OCI-M1 (cell line): ENCODE data around the gene ST8SIA2.

Source experiments
- DNase-seq: peaks from one replicate; lab custom pipeline; 2025; lab: John Stamatoyannopoulos, UW

The ST8SIA2 gene, protein sequence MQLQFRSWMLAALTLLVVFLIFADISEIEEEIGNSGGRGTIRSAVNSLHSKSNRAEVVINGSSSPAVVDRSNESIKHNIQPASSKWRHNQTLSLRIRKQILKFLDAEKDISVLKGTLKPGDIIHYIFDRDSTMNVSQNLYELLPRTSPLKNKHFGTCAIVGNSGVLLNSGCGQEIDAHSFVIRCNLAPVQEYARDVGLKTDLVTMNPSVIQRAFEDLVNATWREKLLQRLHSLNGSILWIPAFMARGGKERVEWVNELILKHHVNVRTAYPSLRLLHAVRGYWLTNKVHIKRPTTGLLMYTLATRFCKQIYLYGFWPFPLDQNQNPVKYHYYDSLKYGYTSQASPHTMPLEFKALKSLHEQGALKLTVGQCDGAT

DNA sequence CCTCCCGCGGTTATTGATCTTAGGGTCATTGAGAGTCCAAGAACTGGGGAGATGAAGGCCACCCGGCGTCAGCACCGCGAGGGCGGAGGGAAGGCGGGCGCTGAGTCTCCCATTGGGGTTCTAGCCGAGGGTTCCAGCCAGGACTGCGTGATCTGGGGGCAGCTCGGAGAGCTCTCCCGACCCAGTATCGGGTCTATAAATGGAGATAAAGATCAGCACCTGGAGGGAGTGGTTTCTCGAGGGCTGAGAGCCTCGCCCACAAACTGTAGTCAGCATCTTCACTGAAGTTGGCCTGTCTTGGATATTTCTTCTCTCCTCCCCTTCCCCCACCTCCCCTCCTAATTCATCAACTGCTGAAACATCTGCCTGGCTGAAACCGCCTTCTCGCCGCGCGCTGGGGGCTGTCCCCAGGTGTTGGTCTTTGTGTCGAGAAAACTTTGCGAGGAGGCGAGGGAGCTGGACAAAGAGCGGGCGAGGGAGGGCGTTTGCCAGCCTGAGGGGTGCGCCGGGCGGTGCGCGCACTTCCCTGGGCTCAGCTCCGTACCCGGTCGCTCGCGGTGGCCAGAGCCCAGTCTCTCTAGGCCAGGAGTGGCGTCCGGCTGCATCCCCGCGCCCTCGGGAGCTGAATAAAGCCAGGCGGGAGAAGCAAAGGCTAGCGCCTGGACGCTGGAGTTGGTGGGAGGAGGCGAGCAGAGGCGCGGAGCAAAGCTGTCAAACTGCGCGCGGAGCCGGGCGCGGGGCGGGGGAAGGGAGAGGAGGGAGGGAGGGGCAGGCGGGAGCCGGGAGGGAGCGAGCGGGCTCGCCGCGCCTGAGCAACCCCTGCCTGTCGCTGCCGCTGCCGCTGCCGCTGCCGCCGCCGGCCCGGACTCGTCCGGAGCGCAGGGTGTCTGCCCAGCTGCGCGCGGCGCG, at the start of gene ST8SIA2:
Gene ST8SIA2 (plus strand): TSS at position 811 of the 909 bp plus-strand sequence. CDS start 184 bp downstream, outside the sequence.
- DNase-seq, result no peak

- DNase-seq, result no peak
Measured at GRCh38 chr15:92343924-92344643, 49.6 kb upstream of the ST8SIA2 start.

DNA sequence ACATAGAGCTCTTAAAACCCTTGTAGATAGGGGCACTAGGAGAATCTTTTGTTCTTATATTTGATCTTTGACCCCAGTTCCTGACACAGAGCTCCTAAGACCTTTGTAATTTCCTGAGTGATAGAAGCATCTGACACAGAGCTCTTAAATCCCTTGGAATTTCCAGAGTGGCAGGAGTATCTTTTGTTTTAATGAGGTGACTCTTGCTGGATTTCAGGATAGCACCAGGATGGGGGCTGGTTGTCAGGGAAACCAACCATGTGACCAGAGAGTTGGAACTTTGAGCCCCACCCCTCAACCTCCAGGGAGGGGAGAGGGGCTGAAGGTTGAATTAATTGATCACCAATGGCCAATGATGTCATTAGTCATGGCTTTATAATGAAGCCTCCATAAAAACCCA, 47.6 kb upstream of the ST8SIA2 start:
- DNase-seq, result no peak

- no peak for DNase-seq
Measured at GRCh38 chr15:92355307-92355706, 38.4 kb upstream of the ST8SIA2 start.

- DNase-seq, result no peak
Measured at GRCh38 chr15:92361321-92362000, 32.2 kb upstream of the ST8SIA2 start.

GRCh38 chr15:92362001-92362350, 31.7 kb upstream of the ST8SIA2 start:
- no peak for DNase-seq

DNA sequence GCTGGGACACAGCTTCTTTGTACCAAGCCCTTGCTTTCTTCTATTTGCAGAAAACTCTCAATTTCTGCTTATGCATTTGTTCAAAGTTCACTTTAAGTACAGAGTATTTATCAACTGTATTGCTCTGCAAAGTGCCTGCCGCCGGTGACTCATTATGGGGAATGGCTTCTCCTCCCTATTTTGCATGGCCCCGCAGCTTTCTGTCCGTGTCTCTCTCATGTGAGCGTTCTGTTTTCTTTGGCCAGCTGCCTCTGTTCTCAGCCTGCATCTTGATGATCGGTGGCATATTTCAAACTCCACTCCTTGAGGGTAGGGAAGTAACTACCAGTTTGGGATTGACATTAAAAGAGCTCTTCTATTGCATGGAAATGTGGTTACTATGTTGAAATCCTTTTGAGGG, 28.6 kb upstream of the ST8SIA2 start:
- no peak for DNase-seq

DNA sequence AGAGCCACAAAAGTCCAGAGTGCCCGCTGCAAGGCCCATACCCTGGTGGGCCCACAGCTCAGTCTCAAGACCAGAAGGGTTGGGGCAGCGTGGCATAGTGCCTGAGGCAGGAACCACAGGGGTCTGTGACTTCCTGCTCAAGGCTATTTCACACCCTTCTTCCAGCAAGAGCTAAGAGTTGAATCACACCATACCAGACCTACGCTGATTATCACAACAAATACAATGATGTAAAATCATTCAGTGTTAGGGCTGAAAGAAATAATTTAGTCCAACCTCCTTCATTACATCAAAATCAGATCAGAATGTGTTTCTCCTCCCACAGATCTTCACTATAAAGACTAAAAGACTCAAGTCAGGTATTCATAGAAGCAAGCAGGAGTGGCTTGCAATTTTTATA, 27.8 kb upstream of the ST8SIA2 start:
- no peak for DNase-seq

- DNase-seq, result no peak
Measured at GRCh38 chr15:92366381-92366780, 27.3 kb upstream of the ST8SIA2 start.

- no peak for DNase-seq
Measured at GRCh38 chr15:92375057-92375456, 18.6 kb upstream of the ST8SIA2 start.

GRCh38 chr15:92376109-92376508, 17.6 kb upstream of the ST8SIA2 start:
- DNase-seq, result no peak

DNA sequence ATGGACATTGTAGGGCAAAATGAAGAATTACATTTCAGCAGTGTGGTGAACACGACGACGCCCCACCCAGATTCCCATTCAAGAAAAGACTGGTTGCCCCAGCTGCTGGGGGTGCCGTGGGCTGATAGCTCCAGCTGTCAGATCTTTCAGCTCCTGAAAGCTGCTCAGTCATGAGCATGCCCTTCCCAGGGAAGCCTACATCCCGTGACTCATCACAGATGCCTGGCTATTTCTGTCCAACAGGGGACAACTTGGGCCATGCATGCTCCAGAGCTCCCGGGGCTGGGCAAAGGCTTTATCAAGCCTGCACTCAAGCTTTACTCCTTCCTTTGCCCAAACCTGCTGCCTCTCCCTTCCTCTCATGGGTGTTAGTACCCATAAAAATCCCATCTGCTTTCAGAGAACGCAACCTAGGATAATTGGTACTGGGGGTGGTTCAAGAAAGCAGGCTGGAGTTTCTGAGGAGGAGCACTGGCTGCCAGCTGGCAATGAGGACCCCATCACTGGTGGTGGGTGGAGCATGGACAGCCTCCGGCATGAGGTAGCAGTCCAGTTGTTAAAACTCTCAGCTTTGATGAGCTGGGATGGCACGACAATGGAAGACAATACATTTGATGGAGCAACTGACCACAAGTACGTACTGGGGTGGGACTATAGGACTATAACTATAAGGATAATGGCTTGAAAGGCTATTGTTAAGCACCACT, 16.4 kb upstream of the ST8SIA2 start:
- DNase-seq, result no peak

- no peak for DNase-seq
Measured at GRCh38 chr15:92383519-92384324, 10.0 kb upstream of the ST8SIA2 start.

DNA sequence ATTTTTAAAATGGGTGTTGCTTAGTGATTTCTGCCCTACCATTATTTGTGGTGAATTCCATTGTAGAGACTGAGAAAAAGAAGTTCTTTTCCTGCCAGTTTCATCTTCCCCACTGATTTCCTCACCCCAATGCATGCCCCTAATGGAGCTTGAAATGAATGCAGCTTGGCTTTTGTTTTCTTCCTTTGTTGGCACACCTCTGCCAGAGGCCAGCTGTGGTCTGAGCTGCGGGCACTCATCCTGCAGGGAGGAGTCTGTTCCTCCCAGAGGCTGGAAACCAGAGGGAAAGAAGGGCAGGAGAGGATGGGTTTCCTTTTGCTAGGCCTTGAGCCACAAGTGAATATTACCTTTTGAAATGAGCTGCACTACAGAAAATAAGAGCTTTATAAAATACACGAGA, 9.3 kb upstream of the ST8SIA2 start:
- DNase-seq, result no peak

DNA sequence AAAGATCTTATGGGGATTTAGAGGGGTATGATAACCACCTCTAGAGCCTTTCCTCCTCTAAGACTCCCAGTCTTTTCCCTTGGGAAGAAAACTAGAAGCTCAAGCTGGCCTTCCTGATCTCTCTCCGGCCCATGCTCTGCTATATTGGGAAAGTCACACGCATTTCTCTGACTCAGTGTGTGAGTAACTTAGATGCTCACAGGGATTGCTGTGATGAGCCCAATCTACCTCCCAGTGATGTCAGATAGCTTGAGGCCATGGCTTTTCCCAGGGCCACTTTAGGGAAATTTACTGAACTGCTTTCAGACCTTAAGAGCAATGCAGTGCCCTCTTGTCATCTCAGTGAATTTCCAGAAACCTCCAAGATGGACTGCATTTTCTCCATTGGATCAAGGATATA, 8.6 kb upstream of the ST8SIA2 start:
- no peak for DNase-seq

- DNase-seq, result peak; percentile 22
Measured at GRCh38 chr15:92391640-92392039, 2.0 kb upstream of the ST8SIA2 start.

- DNase-seq, result no peak
Measured at GRCh38 chr15:92392462-92392861, 1.2 kb upstream of the ST8SIA2 start.

GRCh38 chr15:92393980-92394308, 263 bp downstream of the ST8SIA2 start:
- DNase-seq, result no peak

DNA sequence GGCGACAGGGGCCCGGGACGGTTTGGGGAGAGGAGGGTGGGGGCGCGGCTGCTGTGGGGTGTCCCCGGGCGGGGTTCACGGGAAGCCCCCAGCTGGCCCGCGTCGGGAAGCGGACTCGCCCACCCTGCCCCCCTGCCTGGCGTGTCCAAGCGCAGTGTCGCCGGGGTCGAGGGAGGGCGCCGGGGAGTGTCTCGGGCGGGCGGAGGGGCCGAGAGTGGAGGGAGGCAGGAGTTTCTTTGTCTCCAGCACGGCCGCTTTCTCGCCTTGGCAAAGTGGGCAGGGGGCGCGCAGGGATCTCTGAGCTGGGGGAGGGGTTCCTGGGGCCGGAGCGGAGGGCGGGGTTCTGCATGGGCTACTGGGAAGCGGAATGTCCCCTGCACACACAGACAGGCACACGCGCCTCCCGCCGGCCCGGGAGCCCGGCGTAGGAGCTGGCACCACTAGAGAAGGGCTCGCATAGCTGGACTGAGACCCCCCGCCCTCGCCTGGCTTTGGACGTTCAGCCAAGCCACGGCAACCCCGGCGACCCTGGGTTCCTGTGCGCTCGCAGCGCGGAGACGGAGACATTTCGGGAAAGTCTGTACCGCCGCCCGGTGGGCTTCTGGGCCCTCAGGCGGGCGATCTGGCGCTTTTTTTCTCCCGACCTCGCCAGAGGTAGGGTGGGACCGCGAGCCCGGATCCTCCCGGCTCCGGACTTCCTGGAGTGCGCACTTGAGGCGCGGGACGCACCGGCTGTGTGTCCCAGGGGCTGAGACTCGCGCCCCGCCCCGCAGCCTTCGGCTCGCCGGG, 822 bp downstream of the ST8SIA2 start:
- no peak for DNase-seq
